ENCODE data around the gene EEF1G. TPM values are rescaled to one million over a fixed set of nuclear protein-coding genes. Genes with fewer than 3 reads are reported as not detected.

The EEF1G gene
- total RNA-seq, 1 donor from 2014 or later = 1,931 TPM

DNA sequence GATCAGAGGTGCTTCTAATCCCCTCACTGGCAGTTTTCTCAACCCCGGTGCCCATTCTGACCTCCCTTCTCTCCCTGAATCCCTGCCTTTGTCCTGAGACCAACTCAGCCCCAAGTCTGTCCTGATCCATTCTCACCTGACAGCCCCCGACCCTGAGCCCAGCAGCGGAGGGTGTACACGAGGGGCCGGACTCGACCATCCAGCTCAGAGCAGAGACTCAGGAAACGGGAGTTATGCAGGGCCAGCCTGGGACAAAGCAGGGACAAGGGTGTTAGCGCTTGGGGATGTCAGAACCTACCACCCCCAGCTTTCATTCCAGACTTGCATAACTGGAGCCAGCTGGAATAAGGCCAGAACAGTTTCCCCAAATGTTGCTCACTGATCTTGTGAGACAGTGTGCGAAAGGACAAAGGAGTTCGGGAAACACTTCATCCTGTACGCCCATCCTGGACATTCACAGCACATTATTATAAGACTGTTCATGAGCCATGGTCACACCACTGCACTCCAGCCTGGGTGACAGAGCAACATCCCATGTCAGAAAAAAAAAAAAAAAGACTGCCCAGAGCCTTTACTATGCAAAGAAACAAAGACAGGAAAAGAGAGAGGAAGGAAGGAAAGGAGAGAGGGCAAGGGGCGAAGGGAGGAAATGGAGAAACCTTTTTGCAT lies 3.5 kb upstream of the EEF1G start:
- Mint-ChIP-seq H3K4me3 (ENCODE audit: low read depth) (no peak overlapping the region), H3K36me3 (ENCODE audit: insufficient read depth) (peaks cover 18% of the 10 kb centered on the region)

DNA sequence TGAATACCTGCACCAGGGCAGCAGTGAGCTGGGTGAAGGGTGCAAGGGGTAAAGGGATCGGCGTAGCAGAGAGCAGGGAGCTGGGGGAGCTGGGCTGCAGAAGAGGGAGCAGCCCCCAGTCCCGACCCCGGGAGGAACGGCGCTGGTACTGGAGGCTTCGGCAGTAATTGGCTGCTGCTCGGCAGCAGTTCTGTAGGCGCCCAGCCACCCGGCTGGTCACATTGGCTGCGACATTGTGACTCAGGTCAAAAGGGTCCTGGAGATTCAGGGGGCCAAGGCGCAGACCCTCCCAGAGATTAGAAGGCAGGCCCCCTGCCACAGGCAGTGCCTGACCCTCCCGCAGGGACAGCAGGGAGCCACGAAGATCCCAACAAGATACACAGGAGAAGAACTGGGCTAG lies 2.1 kb upstream of the EEF1G start:
- Mint-ChIP-seq H3K27me3 (no peaks in the 10 kb centered on the region), H3K4me1 (ENCODE audit: low read depth) (peaks cover 32% of the 10 kb centered on the region), H3K36me3 (ENCODE audit: insufficient read depth) (peaks cover 23% of the 10 kb centered on the region), H3K9me3 (ENCODE audit: low read depth) (no peaks in the 10 kb centered on the region), H3K4me3 (ENCODE audit: low read depth) (peak overlapping the region; percentile 52), H3K27ac (peak overlapping the region; percentile 83)
- no peak for DNase-seq (ENCODE audit: low spot score, unreplicated experiment)
- TF ChIP-seq, protein P1, sequence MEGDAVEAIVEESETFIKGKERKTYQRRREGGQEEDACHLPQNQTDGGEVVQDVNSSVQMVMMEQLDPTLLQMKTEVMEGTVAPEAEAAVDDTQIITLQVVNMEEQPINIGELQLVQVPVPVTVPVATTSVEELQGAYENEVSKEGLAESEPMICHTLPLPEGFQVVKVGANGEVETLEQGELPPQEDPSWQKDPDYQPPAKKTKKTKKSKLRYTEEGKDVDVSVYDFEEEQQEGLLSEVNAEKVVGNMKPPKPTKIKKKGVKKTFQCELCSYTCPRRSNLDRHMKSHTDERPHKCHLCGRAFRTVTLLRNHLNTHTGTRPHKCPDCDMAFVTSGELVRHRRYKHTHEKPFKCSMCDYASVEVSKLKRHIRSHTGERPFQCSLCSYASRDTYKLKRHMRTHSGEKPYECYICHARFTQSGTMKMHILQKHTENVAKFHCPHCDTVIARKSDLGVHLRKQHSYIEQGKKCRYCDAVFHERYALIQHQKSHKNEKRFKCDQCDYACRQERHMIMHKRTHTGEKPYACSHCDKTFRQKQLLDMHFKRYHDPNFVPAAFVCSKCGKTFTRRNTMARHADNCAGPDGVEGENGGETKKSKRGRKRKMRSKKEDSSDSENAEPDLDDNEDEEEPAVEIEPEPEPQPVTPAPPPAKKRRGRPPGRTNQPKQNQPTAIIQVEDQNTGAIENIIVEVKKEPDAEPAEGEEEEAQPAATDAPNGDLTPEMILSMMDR (IDR thresholded peaks at IDR 0.05; ENCODE audit: unreplicated experiment) = no peak

More for the DNA sequence above, 3.5 kb upstream of the EEF1G start:
- H3K9me3 Mint-ChIP-seq (ENCODE audit: low read depth) = no peaks in the 10 kb centered on the region
- H3K27me3 Mint-ChIP-seq = no peaks in the 10 kb centered on the region
- DNase-seq (ENCODE audit: low spot score, unreplicated experiment) = no peak
- peaks cover 23% of the 10 kb centered on the region for H3K4me1 Mint-ChIP-seq (ENCODE audit: low read depth)
- TF ChIP-seq, protein P1 (IDR thresholded peaks at IDR 0.05; ENCODE audit: unreplicated experiment) = no peak
- no peak overlapping the region for H3K27ac Mint-ChIP-seq

DNA sequence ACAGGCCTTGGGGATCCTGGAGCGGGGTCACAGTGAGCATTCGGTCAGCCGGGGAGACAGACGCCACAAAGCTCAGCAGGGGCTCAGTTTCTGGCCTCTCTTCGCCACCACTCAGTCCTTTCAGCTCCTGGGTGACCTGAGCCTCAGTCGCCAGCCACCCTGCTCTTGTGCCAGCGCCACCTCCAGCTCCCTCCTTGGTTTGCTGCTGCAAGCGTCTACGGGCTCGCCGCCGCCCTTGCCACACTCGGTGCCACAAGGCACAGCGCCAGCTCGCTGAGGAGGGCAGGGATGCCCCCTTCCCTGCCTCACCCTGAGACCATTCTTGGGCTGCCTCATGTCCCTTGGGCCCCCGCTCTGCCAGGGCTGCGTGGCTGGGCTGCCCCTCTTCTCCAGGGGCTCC lies 1.5 kb upstream of the EEF1G start:
- Mint-ChIP-seq H3K36me3 (ENCODE audit: insufficient read depth) (peaks cover 26% of the 10 kb centered on the region), H3K27me3 (no peaks in the 10 kb centered on the region), H3K27ac (peak overlapping the region; percentile 99), H3K4me3 (ENCODE audit: low read depth) (peak overlapping the region; percentile 99), H3K4me1 (ENCODE audit: low read depth) (peaks cover 33% of the 10 kb centered on the region), H3K9me3 (ENCODE audit: low read depth) (no peaks in the 10 kb centered on the region)
- TF ChIP-seq, protein P1 (IDR thresholded peaks at IDR 0.05; ENCODE audit: unreplicated experiment) = no peak
- no peak for DNase-seq (ENCODE audit: low spot score, unreplicated experiment)

DNA sequence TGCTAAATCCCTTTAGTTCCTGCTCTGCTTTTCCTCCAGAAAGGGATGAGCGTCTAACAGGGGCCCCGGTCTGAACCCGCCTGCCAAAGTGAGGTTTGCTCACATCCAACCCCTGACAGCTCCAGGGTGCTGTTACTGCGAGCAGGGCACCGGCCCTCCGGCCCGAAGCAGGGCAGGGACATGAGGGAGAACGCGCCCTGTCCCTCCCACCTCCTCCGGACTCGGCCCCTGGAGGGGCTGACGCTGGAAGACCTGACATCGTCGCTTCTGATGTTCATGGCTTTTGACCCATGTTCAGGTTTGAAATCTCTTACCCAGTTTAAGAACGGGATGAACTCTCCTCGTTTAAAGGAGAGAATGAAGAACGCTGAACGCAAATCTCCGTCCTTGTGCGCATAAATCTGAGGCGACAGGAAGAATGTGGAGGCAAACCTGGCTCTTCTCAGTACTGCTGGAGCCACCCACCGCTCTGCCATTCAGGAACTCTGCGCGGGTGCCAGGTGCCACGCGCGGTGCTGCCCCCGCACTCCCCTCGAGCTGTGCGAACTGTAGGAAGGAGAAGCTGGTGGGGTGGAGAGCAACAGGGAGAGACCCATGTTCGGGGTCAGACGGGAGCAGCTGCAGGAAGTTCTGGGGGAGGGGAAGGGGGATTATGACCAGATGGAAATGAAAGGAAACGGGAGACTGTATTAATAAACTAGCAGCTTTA lies 826 bp upstream of the EEF1G start:
- no peaks in the 10 kb centered on the region for H3K27me3 Mint-ChIP-seq
- DNase-seq (ENCODE audit: low spot score, unreplicated experiment) = no peak
- H3K4me3 Mint-ChIP-seq (ENCODE audit: low read depth) = peak overlapping the region; percentile 99
- peaks cover 33% of the 10 kb centered on the region for H3K4me1 Mint-ChIP-seq (ENCODE audit: low read depth)
- H3K27ac Mint-ChIP-seq = peak overlapping the region; percentile 99
- no peaks in the 10 kb centered on the region for H3K9me3 Mint-ChIP-seq (ENCODE audit: low read depth)
- H3K36me3 Mint-ChIP-seq (ENCODE audit: insufficient read depth) = peaks cover 27% of the 10 kb centered on the region
- TF ChIP-seq, protein P1 (IDR thresholded peaks at IDR 0.05; ENCODE audit: unreplicated experiment) = no peak

DNA sequence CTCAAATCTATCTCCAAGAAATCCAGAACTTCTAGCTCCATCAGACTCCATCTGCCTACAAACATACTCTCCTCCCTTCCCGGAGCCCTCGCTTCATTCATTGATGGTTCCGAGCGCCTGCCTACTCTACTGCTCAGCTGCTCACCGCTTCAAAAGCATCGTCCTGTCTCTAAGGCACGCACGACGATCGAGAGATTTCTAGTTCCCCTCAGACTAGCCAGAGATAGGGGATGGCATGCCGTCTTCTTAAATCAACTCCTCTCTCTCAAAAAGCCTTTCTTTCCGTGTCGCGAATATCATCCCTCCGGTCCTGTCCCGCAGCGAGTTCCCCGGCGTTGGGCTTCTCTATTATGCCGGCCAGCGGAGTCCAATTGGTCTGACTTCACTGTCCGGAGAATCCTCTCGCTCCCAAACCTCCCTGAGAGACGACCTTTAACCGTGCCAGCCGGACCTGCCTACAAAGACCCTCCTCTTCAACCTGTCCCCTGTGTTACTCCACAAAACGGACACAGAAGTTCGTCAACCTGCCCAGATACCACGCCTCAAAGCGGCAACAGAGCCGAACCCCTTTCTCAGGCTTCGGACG lies 592 bp downstream of the EEF1G start:
- H3K27ac Mint-ChIP-seq = peak overlapping the region; percentile 99
- peaks cover 29% of the 10 kb centered on the region for H3K36me3 Mint-ChIP-seq (ENCODE audit: insufficient read depth)
- H3K27me3 Mint-ChIP-seq = no peaks in the 10 kb centered on the region
- TF ChIP-seq, protein P1 (IDR thresholded peaks at IDR 0.05; ENCODE audit: unreplicated experiment) = no peak
- peaks cover 33% of the 10 kb centered on the region for H3K4me1 Mint-ChIP-seq (ENCODE audit: low read depth)
- no peak for DNase-seq (ENCODE audit: low spot score, unreplicated experiment)
- H3K4me3 Mint-ChIP-seq (ENCODE audit: low read depth) = peak overlapping the region; percentile 99
- H3K9me3 Mint-ChIP-seq (ENCODE audit: low read depth) = no peaks in the 10 kb centered on the region
